ENCODE data around the gene EIF2S3.
"Not testable (repeated sequence)": the region's sequence is repeated elsewhere in the genome, so short reads cannot be mapped to it uniquely, and the experiment has no call there.

EIF2S3 gene

DNA sequence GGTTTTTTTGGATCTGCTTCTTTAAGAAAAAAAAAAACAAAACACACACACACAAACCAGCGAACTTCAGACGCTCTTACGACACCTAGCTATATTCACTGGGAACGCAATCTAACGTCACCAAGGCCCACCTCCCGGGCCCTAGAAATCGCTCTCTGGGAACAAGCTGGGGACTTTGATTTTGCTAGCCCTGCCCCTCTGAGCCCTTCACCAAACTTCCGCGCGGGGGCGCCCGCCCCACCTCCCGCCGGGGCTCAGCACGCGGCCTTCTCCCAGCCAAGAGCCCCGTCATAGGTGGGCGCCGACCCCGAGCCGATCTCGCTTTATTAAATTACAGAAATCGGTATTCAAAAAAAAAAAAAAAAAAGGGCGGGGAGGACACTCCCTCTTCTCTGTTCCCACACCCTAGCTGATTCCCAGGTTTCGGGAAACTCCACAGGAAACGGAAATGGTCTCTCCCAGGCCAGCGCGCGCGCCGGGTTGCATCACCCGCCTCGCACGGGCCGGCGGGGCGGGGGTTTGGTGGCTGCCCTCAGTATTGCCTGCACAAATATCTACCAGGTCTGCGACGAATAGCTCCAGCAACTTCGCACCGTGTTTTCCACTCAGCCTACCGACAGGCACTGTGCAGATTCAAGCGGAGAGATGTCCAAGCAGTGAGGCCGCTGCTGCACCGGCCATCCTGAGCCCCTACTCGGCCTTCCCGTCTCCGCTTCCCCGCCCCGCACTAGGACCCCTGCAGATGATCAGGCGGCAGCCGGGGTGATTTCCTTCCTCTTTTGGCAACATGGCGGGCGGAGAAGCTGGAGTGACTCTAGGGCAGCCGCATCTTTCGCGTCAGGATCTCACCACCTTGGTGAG is at the start of gene EIF2S3:
Gene EIF2S3, plus strand, starts transcription at position 775 of the 861 bp plus-strand sequence. Its CDS starts 13 bp downstream, at position 788.
- DNase-seq (ENCODE audit: low read depth in 1 of 2, low spot score in 1 of 2) = peak; percentile 60 to 81

DNA sequence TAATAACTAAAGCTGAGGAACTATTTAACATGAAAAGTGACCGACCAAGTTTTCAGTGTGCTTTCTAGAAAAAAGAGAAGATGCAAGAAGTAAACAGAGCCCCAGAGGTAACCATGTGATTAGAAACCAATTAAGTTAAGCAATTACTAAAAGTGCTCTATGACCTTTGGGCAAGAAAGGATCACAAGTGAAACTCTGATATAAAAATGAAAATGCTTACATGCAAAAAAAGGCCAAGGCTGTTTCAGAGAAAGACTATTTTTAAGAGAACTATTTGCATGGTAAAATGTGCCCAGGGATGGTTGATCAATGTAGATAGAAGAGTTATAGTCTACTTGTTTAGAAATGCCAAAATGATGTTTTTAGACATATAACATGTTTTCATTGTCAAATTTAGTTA is 49.7 kb upstream of the EIF2S3 start:
- DNase-seq (ENCODE audit: low read depth in 1 of 2, low spot score in 1 of 2) = no peak

DNA sequence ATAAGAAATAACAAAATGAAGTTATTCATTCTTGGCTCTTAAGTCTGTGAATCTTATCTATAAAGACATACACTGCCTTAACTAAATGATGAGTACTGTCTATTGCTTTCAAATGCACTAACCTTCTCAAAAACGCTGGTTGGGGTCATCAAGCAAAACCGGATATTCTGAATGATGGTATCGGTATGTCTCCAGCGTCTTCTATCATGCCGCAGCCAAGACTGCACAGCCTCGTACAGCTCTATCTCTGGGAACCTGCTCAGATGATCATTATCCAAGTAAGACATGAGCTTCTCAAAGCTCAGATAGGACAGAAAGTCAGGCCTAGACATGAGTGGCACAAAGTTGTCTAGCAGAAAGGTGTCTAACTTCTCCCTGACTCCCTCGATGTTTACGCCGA is 48.9 kb upstream of the EIF2S3 start:
- no peak for DNase-seq (ENCODE audit: low read depth in 1 of 2, low spot score in 1 of 2)

DNA sequence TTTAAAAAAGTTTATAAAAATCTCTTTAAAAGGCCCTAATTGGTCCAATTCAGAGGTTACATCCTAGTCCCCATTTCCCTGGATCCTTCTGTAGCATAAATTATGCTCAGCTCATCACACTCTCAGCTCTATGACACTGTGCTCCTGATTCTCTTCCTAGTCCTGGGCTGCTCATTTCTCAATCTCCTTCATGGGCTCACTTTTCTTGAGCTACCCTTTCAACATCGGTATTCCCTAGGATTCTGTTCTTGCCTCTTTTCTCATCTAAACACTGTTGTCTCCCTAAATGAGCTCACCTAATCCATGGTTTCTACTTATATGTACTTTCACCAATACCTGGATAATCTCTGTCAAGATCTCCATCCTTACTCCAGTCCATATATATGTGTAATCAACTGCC is 42.5 kb upstream of the EIF2S3 start:
- DNase-seq (ENCODE audit: low read depth in 1 of 2, low spot score in 1 of 2) = no peak

DNA sequence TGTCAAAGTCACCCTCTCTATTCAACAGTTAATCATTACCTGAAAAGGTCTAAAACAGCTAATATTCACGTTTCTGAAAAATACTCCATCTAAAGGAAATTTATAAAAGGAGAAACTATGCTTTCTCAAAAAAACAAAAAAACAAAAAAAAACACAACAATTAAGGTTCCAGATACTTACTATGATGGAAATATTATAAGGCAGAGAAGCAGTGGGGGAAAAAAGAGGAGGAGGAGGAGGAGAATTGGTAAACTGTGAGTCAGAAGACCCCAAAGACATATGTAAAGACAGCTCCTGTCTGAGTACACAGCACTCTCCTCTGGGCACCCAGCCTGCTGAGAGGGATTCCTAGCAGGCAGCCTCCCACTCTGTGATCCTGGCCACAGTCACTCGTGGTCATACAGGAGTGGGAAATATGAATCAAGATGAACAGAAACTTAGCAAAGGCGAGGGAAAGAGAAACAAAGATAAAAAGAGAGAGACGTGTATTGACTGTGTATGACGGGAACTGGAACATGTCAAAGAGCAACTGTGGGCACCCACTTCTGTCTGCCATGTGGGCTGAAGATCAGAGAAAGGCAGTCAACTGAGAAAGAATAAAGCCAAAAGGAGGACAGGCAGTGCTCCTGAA is 40.3 kb upstream of the EIF2S3 start:
- peak in 1 of 2 donors; percentile 1 for DNase-seq (ENCODE audit: low read depth in 1 of 2, low spot score in 1 of 2)

DNA sequence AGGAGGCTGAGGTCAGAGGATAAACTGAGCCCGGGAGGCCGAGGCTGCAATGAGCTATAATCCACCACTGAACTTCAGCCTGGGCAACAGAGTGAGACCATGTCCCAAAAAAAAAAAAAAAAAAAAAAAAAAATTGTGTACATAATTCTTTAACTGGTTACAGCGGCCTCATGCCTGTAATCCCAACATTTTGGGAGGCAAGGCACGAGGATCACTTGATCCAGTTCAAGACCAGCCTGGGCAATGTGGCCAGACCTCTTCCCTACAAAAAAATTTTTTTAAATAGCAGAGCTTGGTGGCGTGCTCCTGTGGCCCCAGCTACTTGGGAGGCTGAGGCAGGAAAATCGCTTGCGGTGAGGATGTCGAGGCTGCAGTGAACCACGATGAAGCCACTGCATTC is 37.1 kb upstream of the EIF2S3 start:
- DNase-seq (ENCODE audit: low read depth in 1 of 2, low spot score in 1 of 2) = no peak

DNA sequence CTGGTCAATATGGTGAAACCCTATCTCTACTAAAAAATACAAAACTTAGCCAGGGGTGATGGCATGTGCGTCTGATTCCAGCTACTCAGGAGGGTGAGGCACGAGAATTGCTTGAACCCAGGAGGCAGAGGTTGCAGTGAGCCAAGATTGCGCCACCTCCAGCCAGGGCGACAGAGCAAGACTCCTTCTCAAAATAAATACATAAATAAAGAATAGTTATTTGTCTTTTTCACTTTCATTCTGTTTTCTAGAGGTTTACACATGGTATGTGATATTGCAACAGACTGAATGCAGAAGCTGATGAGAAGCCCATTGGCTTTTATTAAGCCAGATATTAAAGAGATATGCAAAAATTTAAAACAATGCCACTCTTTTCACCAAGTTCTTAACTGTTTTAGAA is 35.9 kb upstream of the EIF2S3 start:
- DNase-seq (ENCODE audit: low read depth in 1 of 2, low spot score in 1 of 2) = no peak

DNA sequence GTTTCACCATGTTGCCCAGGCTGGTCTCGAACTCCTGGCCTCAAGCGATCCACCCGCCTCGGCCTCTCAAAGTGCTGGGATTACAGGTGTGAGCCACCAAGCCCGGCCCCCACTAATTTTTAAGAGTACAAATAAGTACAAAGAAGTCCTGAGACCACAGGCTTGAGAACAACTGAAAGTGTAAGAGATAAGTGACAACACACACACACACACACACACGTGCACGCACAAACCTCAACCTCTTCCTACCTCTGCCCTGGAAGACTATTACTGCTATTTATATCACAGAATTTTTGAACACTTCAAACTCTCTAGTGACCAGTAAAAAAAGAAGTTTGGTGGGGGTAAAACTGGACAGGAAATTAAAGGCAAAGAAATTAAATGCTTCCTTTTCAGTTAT is 35.3 kb upstream of the EIF2S3 start:
- DNase-seq (ENCODE audit: low read depth in 1 of 2, low spot score in 1 of 2) = no peak

DNA sequence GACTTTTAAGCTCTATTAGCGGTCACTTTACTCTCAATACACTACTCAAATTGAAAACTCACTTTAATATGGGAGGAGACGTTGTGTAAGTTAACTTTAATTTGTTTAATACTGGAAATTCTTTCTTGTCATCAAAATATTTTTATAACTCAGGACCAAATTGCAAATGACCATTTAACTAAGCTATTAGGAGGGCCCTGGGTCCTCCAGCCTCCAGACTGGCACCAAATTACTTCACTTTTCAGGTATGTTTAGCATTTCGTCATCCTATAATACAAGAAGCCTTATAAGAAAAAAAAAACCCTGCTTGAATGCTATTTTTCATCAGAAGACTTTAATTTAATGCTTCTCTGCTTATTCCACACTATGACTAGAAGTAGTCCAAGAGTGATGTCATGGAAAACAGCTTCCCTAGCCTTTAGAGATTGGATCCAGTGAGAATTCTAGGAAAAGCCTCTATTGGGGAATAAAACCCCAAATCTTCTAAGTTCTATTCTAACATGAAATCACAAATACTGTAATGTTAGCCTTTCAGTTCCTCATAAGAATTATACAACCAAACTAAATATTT is 34.4 kb upstream of the EIF2S3 start:
- no peak for DNase-seq (ENCODE audit: low read depth in 1 of 2, low spot score in 1 of 2)

DNA sequence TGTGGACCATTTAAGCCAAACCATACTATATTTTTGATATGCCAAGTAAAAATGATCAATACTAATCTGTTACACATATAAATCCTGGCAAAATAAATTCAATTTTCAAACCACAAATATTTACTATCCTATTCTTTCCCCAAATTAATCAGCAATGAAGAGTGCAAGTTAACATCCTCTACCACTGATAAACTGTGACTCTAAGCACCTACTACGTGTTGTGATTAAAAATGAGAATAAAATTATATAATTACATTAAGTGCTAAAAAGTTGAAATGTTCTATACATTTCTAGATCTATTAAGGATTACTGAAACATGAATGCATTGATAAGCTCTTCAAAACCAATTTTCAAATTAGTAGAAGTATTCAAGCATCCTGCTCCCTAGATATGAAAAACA is 31.2 kb upstream of the EIF2S3 start:
- DNase-seq (ENCODE audit: low read depth in 1 of 2, low spot score in 1 of 2) = no peak

DNA sequence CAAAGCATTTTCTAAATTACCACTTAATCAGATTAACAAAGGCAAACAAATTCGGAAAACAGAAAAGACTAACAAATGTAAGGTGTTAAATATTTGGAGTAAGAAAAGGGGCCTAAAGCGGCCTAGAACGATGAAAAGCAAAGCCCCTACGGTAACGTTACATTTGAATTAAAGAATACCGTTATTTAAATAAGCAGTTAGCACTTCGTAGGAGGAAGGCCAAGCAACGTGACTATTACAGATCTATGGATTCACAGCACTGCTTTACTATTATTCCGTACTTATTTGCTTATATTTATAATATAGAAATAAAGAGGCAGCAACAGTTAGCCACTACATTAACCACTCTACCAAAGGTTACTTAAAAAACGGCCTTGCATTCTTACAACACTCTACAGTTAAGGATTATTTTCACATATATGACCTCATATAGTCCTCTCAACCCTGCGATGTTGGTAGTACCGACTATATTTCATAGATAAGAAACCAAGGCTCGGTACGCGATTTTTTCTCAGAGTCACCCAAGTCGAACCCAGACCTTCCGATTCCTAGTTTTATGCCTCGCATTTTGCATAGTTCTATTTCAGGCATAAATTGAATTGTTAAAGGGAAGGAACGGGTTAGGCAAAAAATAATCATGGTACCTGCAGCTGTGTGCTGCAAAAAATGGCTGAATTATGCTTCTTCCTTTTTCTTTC is 30.6 kb upstream of the EIF2S3 start:
- no peak for DNase-seq (ENCODE audit: low read depth in 1 of 2, low spot score in 1 of 2)

DNA sequence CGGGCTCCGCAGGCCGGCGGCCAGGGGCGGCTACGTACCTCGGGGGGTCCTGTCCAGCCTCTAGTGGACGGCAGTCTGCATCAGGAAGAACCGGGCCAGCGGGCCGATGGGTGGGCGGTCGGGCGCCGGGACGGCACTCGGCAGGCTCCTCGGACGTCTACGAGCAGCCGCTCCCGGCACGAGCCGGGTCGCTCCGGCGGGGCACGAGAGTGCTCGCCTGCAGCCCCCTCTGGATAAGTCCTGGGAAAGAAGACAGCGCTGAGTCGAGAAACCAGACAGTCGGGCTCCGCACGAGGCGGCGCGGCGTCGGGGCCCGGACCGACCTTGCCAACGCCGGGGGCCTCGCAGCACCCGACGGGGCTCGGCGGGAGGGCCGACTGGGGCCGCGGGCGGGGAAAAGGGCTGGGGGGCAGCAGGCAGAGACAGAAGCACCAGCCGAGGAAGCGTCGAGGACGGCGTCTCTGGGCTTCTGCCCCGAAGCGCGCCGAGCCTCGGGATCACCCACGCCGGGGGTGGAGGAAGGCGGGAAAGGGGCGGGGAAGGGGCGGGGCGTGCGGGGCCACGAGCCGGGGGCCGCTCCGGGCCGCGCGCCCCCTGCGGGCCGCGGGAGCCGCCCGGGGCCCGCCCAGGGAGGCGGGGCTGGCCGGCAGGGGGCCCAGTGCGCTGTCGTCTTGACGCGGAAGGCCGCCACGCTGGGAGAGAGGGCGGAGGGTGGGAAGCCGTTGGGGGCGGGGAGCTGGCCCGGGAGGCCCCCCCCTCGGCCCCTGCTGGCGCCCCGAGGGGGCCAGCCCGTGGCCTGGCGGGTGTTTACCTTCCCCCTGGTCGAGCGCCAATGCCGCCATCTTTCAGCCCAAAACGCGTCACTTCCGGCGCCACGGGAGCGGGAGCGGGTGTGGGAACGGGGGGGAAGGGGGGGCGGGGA is 29.7 kb upstream of the EIF2S3 start:
- peak; percentile 55 to 69 for DNase-seq (ENCODE audit: low read depth in 1 of 2, low spot score in 1 of 2)

DNA sequence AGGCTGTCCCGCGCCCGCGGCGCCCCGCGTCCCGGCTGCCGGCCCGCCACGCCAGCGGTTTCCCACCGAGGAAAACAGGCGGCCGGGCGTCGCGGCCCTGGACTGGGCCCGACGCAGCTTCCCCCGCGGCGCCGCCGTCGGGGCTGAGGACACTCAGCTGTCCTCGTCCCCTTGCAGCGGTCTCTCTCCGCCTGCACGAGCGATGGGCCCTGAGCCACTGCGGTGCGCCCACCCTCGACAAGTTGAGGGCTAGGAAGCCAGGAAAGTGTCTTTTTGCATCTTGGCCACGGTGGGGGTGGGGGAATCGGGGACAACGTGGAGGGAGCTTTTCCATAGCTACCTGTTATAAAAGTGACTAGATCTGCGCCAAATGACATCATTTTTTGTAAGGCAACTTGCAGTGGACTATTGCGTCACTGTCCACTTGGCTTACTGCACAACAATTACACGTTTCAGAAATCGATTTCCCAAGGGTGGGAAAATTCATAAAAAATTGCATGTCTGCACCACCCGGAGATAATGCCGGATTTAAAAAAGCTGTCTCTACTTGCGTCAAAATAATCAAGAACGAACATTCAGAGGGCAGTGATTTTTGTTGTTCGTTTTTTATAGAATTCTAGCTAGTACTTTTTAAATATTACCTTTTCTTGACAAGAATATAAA is 28.9 kb upstream of the EIF2S3 start:
- no peak for DNase-seq (ENCODE audit: low read depth in 1 of 2, low spot score in 1 of 2)

DNA sequence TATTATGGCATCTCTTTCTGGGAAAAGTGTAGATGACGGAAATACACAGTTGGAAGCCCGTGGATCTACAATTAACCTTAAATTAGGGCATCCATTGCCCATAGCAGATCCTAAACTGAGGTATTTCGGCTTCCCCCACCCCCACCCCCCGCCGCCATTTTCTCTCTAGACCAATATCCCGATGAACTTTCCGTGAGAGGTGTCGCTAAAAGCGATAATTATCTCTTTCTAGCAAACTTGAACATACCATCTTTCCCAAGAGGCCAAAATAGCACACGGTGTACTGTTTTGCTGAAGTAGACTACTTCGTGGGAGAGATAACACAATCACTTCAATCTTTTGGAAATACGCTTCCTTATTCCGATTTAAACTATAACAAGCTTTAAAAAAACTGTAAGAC is 28.3 kb upstream of the EIF2S3 start:
- DNase-seq (ENCODE audit: low read depth in 1 of 2, low spot score in 1 of 2) = no peak

DNA sequence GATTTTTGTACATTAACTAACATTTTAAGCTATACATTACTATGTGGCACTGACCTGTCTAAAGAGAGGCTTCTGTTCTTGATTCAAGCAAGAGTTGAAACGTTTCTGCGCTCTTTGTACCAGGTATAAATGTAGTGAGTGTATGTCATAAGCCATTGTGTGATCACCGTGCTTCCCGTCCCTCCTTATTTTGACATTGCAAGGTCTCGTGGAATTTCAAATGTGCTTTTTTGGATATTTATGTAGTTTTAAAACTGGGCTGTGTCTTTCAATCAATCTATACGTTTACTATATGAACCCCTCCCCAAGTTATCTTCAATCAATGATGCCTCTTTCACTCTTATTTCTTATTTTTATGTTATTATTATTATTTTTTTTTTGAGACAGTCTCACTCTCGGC is 27.7 kb upstream of the EIF2S3 start, which contains the start of gene KLHL15:
Gene KLHL15, minus strand, starts transcription at position 101 of the 400 bp plus-strand sequence. CDS start 20,493 bp downstream, outside the sequence.
- no peak for DNase-seq (ENCODE audit: low read depth in 1 of 2, low spot score in 1 of 2)

DNA sequence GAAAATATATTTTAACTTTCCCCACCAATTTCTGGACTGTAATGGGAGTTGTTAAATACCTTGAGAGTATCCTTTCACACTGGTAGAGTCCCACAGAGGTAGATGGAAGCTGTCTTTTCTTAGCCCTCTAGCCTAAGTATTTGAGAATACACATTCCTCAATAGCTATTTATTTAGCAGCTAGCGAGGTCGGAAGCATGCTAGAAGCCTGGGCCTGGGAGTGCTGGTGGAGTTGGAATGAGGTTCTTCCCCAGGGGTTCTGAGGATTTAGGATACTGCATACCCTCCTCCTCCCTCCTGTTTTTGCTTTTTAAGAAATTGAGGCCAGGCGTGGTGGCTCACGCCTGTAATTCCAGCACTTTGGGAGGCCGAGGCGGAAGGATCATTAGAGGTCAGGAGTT is 26.8 kb upstream of the EIF2S3 start:
- DNase-seq (ENCODE audit: low read depth in 1 of 2, low spot score in 1 of 2) = no peak

DNA sequence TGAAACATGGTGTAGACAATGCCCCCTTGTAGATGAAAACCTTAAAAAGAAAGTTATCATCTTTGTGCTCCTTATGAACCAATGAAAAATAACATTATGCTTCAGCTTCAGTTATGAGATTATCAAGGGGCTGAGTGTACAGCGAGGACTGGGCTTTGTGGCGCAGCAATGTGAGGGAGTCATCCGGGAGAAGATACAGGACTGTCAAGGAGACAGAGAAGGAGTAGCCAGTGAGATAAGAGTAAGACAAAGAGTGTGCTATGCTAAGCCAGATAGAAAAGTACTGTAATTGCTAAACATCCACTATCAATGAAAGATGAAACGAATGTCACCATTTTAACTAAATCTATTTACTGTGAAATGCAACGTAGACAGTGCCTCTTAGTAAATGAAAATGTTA is 24.2 kb upstream of the EIF2S3 start:
- no peak for DNase-seq (ENCODE audit: low read depth in 1 of 2, low spot score in 1 of 2)

DNA sequence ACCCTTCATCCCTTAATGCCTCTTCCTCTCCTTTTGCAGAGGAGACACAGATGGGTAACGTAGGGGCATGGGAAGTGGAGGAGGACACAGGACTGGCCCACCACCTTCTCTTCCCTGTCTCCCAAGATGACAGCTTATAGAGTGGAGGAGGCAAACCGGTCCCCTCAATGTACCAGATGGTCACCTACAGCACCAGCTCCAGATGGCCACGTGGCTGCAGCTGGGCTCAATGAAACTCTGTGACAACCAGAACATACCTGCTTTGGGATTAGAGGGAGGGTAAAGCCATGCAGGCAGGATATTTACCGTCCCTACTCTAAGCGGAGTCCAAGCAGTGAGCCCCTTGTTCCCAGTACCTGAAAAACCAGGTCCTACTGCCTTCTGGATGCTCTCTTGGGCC is 20.3 kb upstream of the EIF2S3 start:
- DNase-seq (ENCODE audit: low read depth in 1 of 2, low spot score in 1 of 2) = no peak

DNA sequence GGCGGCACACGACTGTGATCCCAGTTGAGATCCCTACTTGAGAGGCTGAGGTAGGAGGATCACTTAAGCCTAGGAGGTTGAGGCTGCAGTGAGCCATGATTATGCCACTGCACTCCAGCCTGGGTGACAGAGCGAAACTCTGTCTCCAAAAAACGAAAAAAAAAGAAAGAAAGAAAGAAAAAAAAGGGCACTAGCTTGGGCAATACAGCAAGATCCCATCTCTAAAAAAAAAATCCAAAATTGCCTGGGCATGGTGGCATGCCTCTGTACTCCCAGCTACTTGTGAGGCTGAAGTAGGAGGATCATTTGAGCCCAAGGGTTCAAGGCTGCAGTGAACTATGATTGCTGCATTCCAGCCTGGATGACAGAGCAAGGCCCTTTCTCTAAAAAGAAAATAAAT is 17.0 kb upstream of the EIF2S3 start:
- DNase-seq (ENCODE audit: low read depth in 1 of 2, low spot score in 1 of 2) = no peak

DNA sequence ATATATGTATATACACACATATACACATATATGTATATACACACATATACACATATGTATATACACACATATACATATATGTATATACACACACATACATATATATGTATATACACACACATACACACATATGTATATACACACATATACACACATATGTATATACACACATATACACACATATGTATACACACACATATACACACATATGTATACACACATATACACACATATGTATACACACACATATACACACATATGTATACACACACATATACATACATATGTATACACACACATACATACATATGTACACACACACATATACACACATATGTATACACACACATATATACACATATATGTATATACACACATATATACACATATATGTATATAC is 8.7 kb upstream of the EIF2S3 start:
- not testable (repeated sequence) for DNase-seq (ENCODE audit: low read depth in 1 of 2, low spot score in 1 of 2)
